AG04449 (cell line): ENCODE data around the gene DENND5B.

Source experiments
- CTCF ChIA-PET: fragments of 350-600 bp; formaldehyde crosslinking; extraction: SDS; loops from one replicate; lab custom pipeline; 2021; ENCODE audit warnings: antibody characterized with exemption; lab: Yijun Ruan, JAX
- POLR2A ChIA-PET: fragments of 400-600, 350-600 bp; formaldehyde crosslinking; extraction: SDS; loops from one replicate; lab custom pipeline; 2020; ENCODE audit warnings: antibody characterized with exemption, inconsistent platforms; lab: Yijun Ruan, JAX
- DNase-seq: peaks from one replicate; pipeline ENCODE4 v3.0.0-alpha.2; 2010; ENCODE audit warnings: low read depth, low spot score
- H3K4me3 ChIP-seq: 2 replicates; pipeline ENCODE4 v1.5.1; 2011; ENCODE audit warnings: low read depth, mild to moderate bottlenecking, control low read depth, low read length
- CTCF ChIP-seq: IDR thresholded peaks from one replicate; pipeline ENCODE4 v1.5.1; 2011; ENCODE audit warnings: mild to moderate bottlenecking, moderate library complexity, low read length, control low read depth, inconsistent platforms; ENCODE audit not compliant: insufficient read depth; ENCODE audit errors: missing control alignments

Gene DENND5B

DNA sequence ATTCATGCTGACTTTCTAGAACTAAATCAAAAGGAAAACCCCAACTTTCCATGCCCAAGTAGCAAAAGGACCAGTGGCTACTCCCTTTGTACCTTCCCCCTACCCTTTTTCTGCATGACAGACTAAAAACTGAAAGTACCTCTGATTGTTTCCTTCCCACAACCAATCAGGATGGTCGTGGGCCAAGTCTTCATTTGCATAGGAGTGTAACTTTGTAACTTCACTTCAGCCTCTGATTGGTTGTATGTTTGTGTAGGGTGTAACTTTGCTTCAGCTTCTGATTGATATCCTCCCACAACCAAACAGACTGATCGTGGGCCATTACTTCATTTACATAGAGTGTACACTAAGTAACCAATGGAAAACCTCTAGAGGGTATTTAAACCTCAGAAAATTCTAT is 96.5 kb downstream of the DENND5B start:
- DNase-seq, result no peak
- CTCF ChIA-PET, result no interaction called here
- no peak for TF ChIP-seq CTCF
- POLR2A ChIA-PET, result no interaction called here
- H3K4me3 ChIP-seq, result no peak overlapping the region

GRCh38 chr12:31492599-31493196 is 98.2 kb downstream of the DENND5B start:
- TF ChIP-seq CTCF, result no peak
- no peak for DNase-seq
- ChIA-PET CTCF (interaction anchor here (1.6 kb wide), 1 partner anchor 19 kb away, joined by 4 read pairs; no protein-coding TSS in a partner anchor), POLR2A (interaction anchor here (1.0 to 1.1 kb wide), 2 partner anchors 14 to 26 kb away, joined by 3 to 5 read pairs; no protein-coding TSS in a partner anchor)
- no peak overlapping the region for H3K4me3 ChIP-seq

DNA sequence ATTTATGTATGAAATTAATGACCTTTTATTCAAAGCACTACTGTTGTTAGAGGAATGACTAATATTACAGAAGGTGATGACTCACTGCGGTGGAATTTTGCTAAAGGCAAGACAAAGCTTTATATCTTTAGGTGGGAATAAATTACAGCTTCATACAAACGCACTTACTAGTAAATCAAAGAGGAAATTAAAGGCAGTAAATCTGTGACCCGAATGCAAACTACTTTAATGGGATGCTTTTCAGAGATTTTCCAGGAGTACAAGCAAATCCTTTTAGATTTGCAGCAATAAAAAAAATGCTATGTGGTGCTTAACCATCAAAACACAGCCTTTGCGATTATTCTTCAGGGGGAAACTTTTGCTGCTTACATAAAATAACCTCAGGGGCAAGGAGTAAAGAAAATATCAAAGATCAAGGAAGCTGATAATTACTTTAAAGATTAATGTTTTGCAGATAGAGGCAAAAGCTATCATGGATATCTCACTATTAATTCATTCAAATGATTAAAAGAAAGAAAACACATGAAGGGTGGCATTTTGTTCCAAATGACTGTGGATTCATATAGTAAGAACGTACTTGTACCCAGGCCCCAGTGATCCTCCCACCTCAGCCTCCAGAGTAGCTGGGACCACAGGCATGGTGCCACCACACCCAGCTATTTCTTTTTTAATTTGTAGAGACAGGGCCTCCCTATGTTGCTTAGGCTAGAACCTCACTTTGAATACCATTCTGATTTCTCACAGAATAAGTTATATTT is 98.9 kb downstream of the DENND5B start:
- ChIA-PET CTCF (interaction anchor here (1.6 kb wide), 1 partner anchor 20 kb away, joined by 4 read pairs; no protein-coding TSS in a partner anchor), POLR2A (interaction anchor here (1.0 to 1.1 kb wide), 2 partner anchors 15 to 26 kb away, joined by 3 to 5 read pairs; no protein-coding TSS in a partner anchor)
- no peak for DNase-seq

DNA sequence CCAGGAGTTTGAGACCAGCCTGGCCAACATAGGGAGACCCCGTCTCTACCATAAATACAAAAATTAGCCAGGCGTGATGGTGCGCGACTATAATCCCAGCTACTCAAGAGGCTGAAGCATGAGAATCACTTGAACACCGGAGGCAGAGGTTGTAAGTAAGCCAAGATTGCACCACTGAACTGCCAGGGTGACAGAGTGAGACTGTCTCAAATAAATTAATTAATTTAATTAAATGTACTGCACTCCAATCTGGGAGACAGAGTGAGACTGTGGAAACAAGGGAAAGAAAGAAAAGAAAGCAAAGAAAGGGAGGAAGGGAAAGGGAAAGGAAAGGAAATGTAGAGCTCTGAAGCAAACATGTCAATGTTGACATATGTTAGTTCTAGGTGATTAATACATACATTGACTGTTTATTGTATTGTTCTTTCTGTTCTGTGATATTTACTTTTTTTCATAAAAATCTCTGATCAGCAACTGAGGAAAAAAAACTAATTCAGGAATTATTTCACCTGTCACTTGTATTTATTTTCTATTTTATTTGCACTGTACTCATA is 99.6 kb downstream of the DENND5B start:
- ChIA-PET CTCF (no interaction called here), POLR2A (no interaction called here)
- TF ChIP-seq CTCF, result no peak
- no peak for DNase-seq
- no peak overlapping the region for H3K4me3 ChIP-seq

More for the DNA sequence above, 98.9 kb downstream of the DENND5B start:
- no peak for TF ChIP-seq CTCF
- H3K4me3 ChIP-seq, result no peak overlapping the region

DNA sequence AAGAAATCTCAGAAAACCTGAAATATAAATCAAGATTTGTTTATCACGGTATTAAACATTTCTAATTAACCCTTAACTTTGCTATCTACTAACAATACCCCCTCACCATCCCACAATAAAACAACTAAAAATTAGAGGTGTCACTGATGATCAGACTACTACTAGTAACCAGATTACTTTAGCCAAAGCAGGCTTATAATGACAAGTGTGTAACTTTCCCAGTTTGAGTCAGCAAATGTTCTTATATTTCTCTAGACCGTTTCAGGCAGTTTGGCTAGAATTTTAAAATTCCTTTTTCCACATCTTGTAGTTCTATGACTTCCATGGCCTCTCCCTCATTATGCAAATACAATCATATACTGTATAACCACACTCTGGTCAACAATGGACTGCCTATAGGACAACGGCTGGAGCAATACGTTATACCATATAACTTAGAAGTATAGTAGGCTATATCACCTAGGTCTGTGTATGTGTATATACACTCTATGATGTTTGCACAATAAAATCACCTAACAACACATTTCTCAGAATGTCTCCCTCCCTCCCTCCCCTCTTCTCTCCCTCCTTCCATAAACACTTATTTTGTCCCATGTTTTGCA is 102.1 kb downstream of the DENND5B start:
- CTCF ChIA-PET, result no interaction called here
- DNase-seq, result no peak
- no peak overlapping the region for H3K4me3 ChIP-seq
- POLR2A ChIA-PET, result no interaction called here
- TF ChIP-seq CTCF, result no peak
